SU-DHL-6 (cell line): Measurements from ENCODE around the gene COL10A1.

Experiments used
- H2AFZ ChIP-seq: fragments of 200-600 bp; sonication (generic); 2 replicates; pipeline ENCODE4 v1.6.1; 2014; ENCODE audit warnings: low read depth, mild to moderate bottlenecking, moderate library complexity, mixed read lengths, antibody characterized with exemption, low read length; ENCODE audit not compliant: severe bottlenecking
- H3F3A ChIP-seq: fragments of 200-600 bp; shearing (Covaris generic); 2 replicates; pipeline ENCODE4 v1.6.0; 2016; ENCODE audit warnings: antibody characterized with exemption, mild to moderate bottlenecking; ENCODE audit not compliant: insufficient read depth
- H3K27ac ChIP-seq: fragments of 200-600 bp; sonication (generic); 2 replicates; pipeline ENCODE4 v1.5.1; 2016; ENCODE audit warnings: low read depth, mild to moderate bottlenecking, low read length, moderate library complexity, mixed read lengths
- H3K27me3 ChIP-seq: fragments of 200-600 bp; sonication (generic), shearing (Covaris generic); 2 replicates; pipeline ENCODE4 v1.6.0; 2014; ENCODE audit warnings: mild to moderate bottlenecking, low read length
- H3K36me3 ChIP-seq: fragments of 200-600 bp; sonication (generic); 2 replicates; pipeline ENCODE4 v1.6.1; 2014; ENCODE audit warnings: mild to moderate bottlenecking, low read length, mixed read lengths
- H3K4me2 ChIP-seq: fragments of 300-600, 200-600 bp; shearing (Covaris generic), sonication (generic); 2 replicates; pipeline ENCODE4 v1.6.0; 2014; ENCODE audit warnings: low read length, low read depth, mild to moderate bottlenecking; ENCODE audit not compliant: poor library complexity, severe bottlenecking
- H3K4me3 ChIP-seq: fragments of 200-600 bp; sonication (generic); 2 replicates; pipeline ENCODE4 v1.5.1; 2014; ENCODE audit warnings: antibody characterized with exemption, low read length, mild to moderate bottlenecking, mixed read lengths; ENCODE audit not compliant: insufficient read depth, poor library complexity, severe bottlenecking
- H3K79me2 ChIP-seq: fragments of 200-600 bp; sonication (generic); 2 replicates; pipeline ENCODE4 v1.6.1; 2014; ENCODE audit warnings: mild to moderate bottlenecking, low read length, moderate library complexity; ENCODE audit not compliant: insufficient read depth
- H3K9ac ChIP-seq: fragments of 200-600 bp; sonication (generic); 2 replicates; pipeline ENCODE4 v1.7.0; 2014; ENCODE audit warnings: mild to moderate bottlenecking, low read length
- H3K9me2 ChIP-seq: fragments of 200-600 bp; sonication (generic); replicated peaks from 2 replicates; pipeline ENCODE4 v1.6.1; 2014; ENCODE audit warnings: low read length; ENCODE audit not compliant: insufficient read depth
- H3K9me3 ChIP-seq: fragments of 200-600 bp; sonication (generic); 2 replicates; pipeline ENCODE4 v1.6.1; 2014; ENCODE audit warnings: low read length, mixed read lengths; ENCODE audit not compliant: insufficient read depth
- H4K20me1 ChIP-seq: fragments of 200-600 bp; sonication (generic); 2 replicates; pipeline ENCODE4 v1.6.1; 2014; ENCODE audit warnings: low read depth, mild to moderate bottlenecking, antibody characterized with exemption, low read length, moderate library complexity, mixed read lengths
- CTCF ChIP-seq: fragments of 200-600 bp; sonication (generic); IDR thresholded peaks from one replicate; pipeline ENCODE4 v1.5.1; 2017; ENCODE audit warnings: antibody characterized with exemption, mild to moderate bottlenecking, low read length, moderate library complexity; ENCODE audit not compliant: insufficient read depth, poor library complexity, severe bottlenecking
- EZH2phosphoT487 ChIP-seq: fragments of 200-600 bp; sonication (generic), shearing (Covaris generic); conservative IDR thresholded peaks from 2 replicates; pipeline ENCODE4 v1.6.1; 2018; ENCODE audit warnings: mild to moderate bottlenecking, antibody characterized with exemption, low read length, moderate library complexity, mixed read lengths

The COL10A1 gene

GRCh38 chr6:116072368-116072767 is 53.6 kb downstream of the COL10A1 start:
- no peaks in the 10 kb centered on the region for H3K9me3 ChIP-seq
- no peak overlapping the region for H3K4me2 ChIP-seq
- H3F3A ChIP-seq = no peaks in the 10 kb centered on the region
- H3K79me2 ChIP-seq = no peaks in the 10 kb centered on the region
- no peak overlapping the region for H2AFZ ChIP-seq
- H3K36me3 ChIP-seq = no peaks in the 10 kb centered on the region
- H3K9me2 ChIP-seq = no peaks in the 10 kb centered on the region
- no peaks in the 10 kb centered on the region for H4K20me1 ChIP-seq
- H3K4me3 ChIP-seq = no peak overlapping the region
- no peaks in the 10 kb centered on the region for H3K27me3 ChIP-seq
- H3K9ac ChIP-seq = no peak overlapping the region
- H3K27ac ChIP-seq = no peak overlapping the region
- no peak for TF ChIP-seq CTCF
- no peak for TF ChIP-seq EZH2phosphoT487

- Histone ChIP-seq H3K9ac (no peak overlapping the region), H3K79me2 (no peaks in the 10 kb centered on the region), H3K27ac (no peak overlapping the region), H3K4me2 (no peak overlapping the region), H2AFZ (no peak overlapping the region), H4K20me1 (no peaks in the 10 kb centered on the region), H3F3A (no peaks in the 10 kb centered on the region), H3K36me3 (no peaks in the 10 kb centered on the region), H3K9me2 (no peaks in the 10 kb centered on the region), H3K27me3 (no peaks in the 10 kb centered on the region), H3K9me3 (no peaks in the 10 kb centered on the region), H3K4me3 (no peak overlapping the region)
- no peak for TF ChIP-seq EZH2phosphoT487
- no peak for TF ChIP-seq CTCF
These were observed 55.1 kb downstream of the COL10A1 start for GRCh38 chr6:116070616-116071389.

- Histone ChIP-seq H3K4me3 (no peak overlapping the region), H2AFZ (no peak overlapping the region), H3K9me3 (no peaks in the 10 kb centered on the region), H3K4me2 (no peak overlapping the region), H4K20me1 (no peaks in the 10 kb centered on the region), H3K27ac (no peak overlapping the region), H3K9me2 (no peaks in the 10 kb centered on the region), H3K27me3 (no peaks in the 10 kb centered on the region), H3K79me2 (no peaks in the 10 kb centered on the region), H3K36me3 (no peaks in the 10 kb centered on the region), H3K9ac (no peak overlapping the region), H3F3A (no peaks in the 10 kb centered on the region)
- TF ChIP-seq EZH2phosphoT487 = no peak
- no peak for TF ChIP-seq CTCF
These were observed 55.8 kb downstream of the COL10A1 start for GRCh38 chr6:116070101-116070500.
